ENCODE data around the gene KCNK4.

- no peak for TF ChIP-seq CTCF (IDR thresholded peaks at IDR 0.05)
- TF ChIP-seq POLR2A (IDR thresholded peaks at IDR 0.05) = no peak
These were observed 56.2 kb downstream of the KCNK4 start for GRCh38 chr11:64347193-64347867.

Data from adrenal gland (tissue), 5 donors.